ENCODE data around the gene LDHAL6B.
"Not testable (repeated sequence)": the region's sequence is repeated elsewhere in the genome, so short reads cannot be mapped to it uniquely, and the experiment has no call there.

Gene LDHAL6B

GRCh38 chr15:59206623-59207183 lies at the start of gene LDHAL6B:
Gene LDHAL6B, plus strand, starts transcription at chr15:59206843. Its CDS starts 98 bp downstream, at chr15:59206941.
- DNase-seq = no peak

GRCh38 chr15:59157396-59157795 lies 49.2 kb upstream of the LDHAL6B start:
- no peak for DNase-seq

GRCh38 chr15:59157840-59158700 lies 48.6 kb upstream of the LDHAL6B start:
- DNase-seq = no peak

- peak; percentile 42 for DNase-seq
Measured at GRCh38 chr15:59158701-59159034, 48.0 kb upstream of the LDHAL6B start.

GRCh38 chr15:59159210-59159609 lies 47.4 kb upstream of the LDHAL6B start:
- DNase-seq = no peak

GRCh38 chr15:59160880-59161593 lies 45.6 kb upstream of the LDHAL6B start:
- DNase-seq = peak; percentile 11

- not testable (repeated sequence) for DNase-seq
Measured at GRCh38 chr15:59162080-59162479, 44.6 kb upstream of the LDHAL6B start.

- DNase-seq = no peak
Measured at GRCh38 chr15:59165726-59166125, 40.9 kb upstream of the LDHAL6B start.

- no peak for DNase-seq
Measured at GRCh38 chr15:59166166-59166565, 40.5 kb upstream of the LDHAL6B start.

GRCh38 chr15:59166601-59167265 lies 39.9 kb upstream of the LDHAL6B start:
- peak; percentile 32 for DNase-seq

- no peak for DNase-seq
Measured at GRCh38 chr15:59168536-59168935, 38.1 kb upstream of the LDHAL6B start.

GRCh38 chr15:59169251-59169708 lies 37.4 kb upstream of the LDHAL6B start:
- DNase-seq = no peak

GRCh38 chr15:59170295-59171066 lies 36.2 kb upstream of the LDHAL6B start:
- peak; percentile 39 for DNase-seq

GRCh38 chr15:59171067-59171397 lies 35.6 kb upstream of the LDHAL6B start:
- no peak for DNase-seq

- no peak for DNase-seq
Measured at GRCh38 chr15:59172289-59172901, 34.2 kb upstream of the LDHAL6B start.

GRCh38 chr15:59173194-59173593 lies 33.4 kb upstream of the LDHAL6B start:
- DNase-seq = no peak

- DNase-seq = no peak
Measured at GRCh38 chr15:59174151-59174834, 32.4 kb upstream of the LDHAL6B start.

- peak; percentile 42 for DNase-seq
Measured at GRCh38 chr15:59174835-59175831, 31.5 kb upstream of the LDHAL6B start.

GRCh38 chr15:59176653-59177316 lies 29.9 kb upstream of the LDHAL6B start:
- no peak for DNase-seq

- no peak for DNase-seq
Measured at GRCh38 chr15:59177317-59177660, 29.4 kb upstream of the LDHAL6B start.
